K562 (cell line): ENCODE results near the gene KCTD6. TPM values are rescaled to one million over a fixed set of nuclear protein-coding genes. Genes with fewer than 3 reads are reported as not detected.

Experiments used
- ARID1B ChIP-seq: fragments of 450-650 bp; IDR thresholded peaks from 2 replicates; pipeline ENCODE4 v1.6.1; 2016; ENCODE audit warnings: antibody characterized with exemption, mild to moderate bottlenecking, inconsistent platforms
- BHLHE40 ChIP-seq: IDR thresholded peaks from 2 replicates; pipeline ENCODE4 v1.6.1; 2011; ENCODE audit warnings: low read length, improper control_type of control experiment
- CBFA2T3 ChIP-seq: fragments of 450-650 bp; IDR thresholded peaks from 2 replicates; pipeline ENCODE4 v1.6.1; 2017
- GABPA ChIP-seq: fragments of 200-800 bp; sonication (Bioruptor generic); conservative IDR thresholded peaks from 2 replicates; pipeline ENCODE4 v1.6.1; 2016; ENCODE audit warnings: low read depth, missing genetic modification characterization, missing compliant biosample characterization
- HDAC6 ChIP-seq: IDR thresholded peaks from 2 replicates; pipeline ENCODE4 v1.6.1; 2012; ENCODE audit warnings: low read depth, mild to moderate bottlenecking, control low read depth, inconsistent platforms, low read length, moderate library complexity
- KDM1A ChIP-seq, 2 experiments: fragments of 450-650 bp; IDR thresholded peaks; 2 replicates each; pipeline ENCODE4 v1.6.1; 2016; ENCODE audit warnings: mild to moderate bottlenecking in 2 of 2
- MAFF ChIP-seq: IDR thresholded peaks from 2 replicates; pipeline ENCODE4 v1.6.1; 2012; ENCODE audit warnings: low read length, improper control_type of control experiment
- MAFK ChIP-seq: IDR thresholded peaks from 2 replicates; pipeline ENCODE4 v1.6.1; 2011; ENCODE audit warnings: low read length, improper control_type of control experiment
- MYNN ChIP-seq, 2 experiments: sonication (generic); formaldehyde crosslinking in 1 of 2; IDR thresholded peaks; 2 replicates each; pipeline versions ENCODE4 v1.5.0 to v1.6.1; 2016 to 2020; ENCODE audit warnings: antibody characterized with exemption in 1 of 2, missing genetic modification reagents in 1 of 2
- PHB2 ChIP-seq: fragments of 450-650 bp; IDR thresholded peaks from 2 replicates; pipeline ENCODE4 v1.6.1; 2017; ENCODE audit warnings: low read depth
- RCOR1 ChIP-seq, 2 experiments: IDR thresholded peaks; 2 replicates each; pipeline ENCODE4 v1.6.1; 2012; ENCODE audit warnings: low read depth in 2 of 2, low read length in 2 of 2, borderline replicate concordance in 1 of 2, improper control_type of control experiment in 1 of 2
- SMARCA4 ChIP-seq: fragments of 450-650 bp; IDR thresholded peaks from 2 replicates; pipeline ENCODE4 v1.6.1; 2016
- SOX6 ChIP-seq: fragments of 450-650 bp; IDR thresholded peaks from 2 replicates; pipeline ENCODE4 v1.6.1; 2014; ENCODE audit warnings: mild to moderate bottlenecking
- TAL1 ChIP-seq: fragments of 450-650 bp; IDR thresholded peaks from 2 replicates; pipeline ENCODE4 v1.6.1; 2016; ENCODE audit warnings: mild to moderate bottlenecking
- TCF3 ChIP-seq: sonication (generic); formaldehyde crosslinking; IDR thresholded peaks from 2 replicates; pipeline ENCODE4 v1.4.0; 2020; ENCODE audit warnings: mild to moderate bottlenecking, missing genetic modification reagents
- ZBTB40 ChIP-seq, 2 experiments: fragments of 450-650 bp in 1 of 2; sonication (generic) in 1 of 2; formaldehyde crosslinking in 1 of 2; IDR thresholded peaks; 2 replicates each; pipeline versions ENCODE4 v1.7.1 to v1.9.0; 2016 to 2022; ENCODE audit warnings: inconsistent platforms in 1 of 2, mild to moderate bottlenecking in 1 of 2, missing genetic modification reagents in 1 of 2
- ZKSCAN1 ChIP-seq: fragments of 150-350 bp; IDR thresholded peaks from 2 replicates; pipeline ENCODE4 v1.6.1; 2016; ENCODE audit warnings: low read depth, low read length
- ZNF766 ChIP-seq: fragments of 200-800 bp; sonication (Bioruptor generic); conservative IDR thresholded peaks from 2 replicates; pipeline ENCODE4 v1.6.1; 2016; ENCODE audit warnings: missing genetic modification characterization, missing compliant biosample characterization
- polyA plus RNA-seq, 8 experiments: library from polyadenylated mRNA; depleted of rRNA in 4 of 8; stranded (reverse) in 5 of 8; unstranded in 3 of 8; fragments of >200 nt; fragmentation: Nextera tagmentation in 2 of 8; fragmentation: Illumina TruSeq in 1 of 8; extraction: Ambion mirVana in 2 of 8; extraction: Trizol in 1 of 8; gene quantifications; 2 replicates each; pipeline versions ENCODE4 v1.2.1 to v1.2.3, GENCODE V29; 2011 to 2014; ENCODE audit warnings: inconsistent platforms in 1 of 8, missing spikeins in 1 of 8
- total RNA-seq, 7 experiments: library from RNA; depleted of rRNA in 6 of 7; stranded (reverse); fragments of >200 nt in 6 of 7; fragmentation: Illumina TruSeq in 2 of 7; extraction: Trizol in 2 of 7; gene quantifications; 2 replicates each; pipeline versions ENCODE4 v1.2.1 to v1.2.3, GENCODE V29; 2011 to 2021; ENCODE audit warnings: low replicate concordance in 1 of 7

The KCTD6 gene
- total and polyA plus RNA-seq, 9 of the 15 experiments (the other 6 are each of a cell fraction or from before 2014, with no cell fraction given) = 2.1 to 5.9 (median 4.5) TPM

DNA sequence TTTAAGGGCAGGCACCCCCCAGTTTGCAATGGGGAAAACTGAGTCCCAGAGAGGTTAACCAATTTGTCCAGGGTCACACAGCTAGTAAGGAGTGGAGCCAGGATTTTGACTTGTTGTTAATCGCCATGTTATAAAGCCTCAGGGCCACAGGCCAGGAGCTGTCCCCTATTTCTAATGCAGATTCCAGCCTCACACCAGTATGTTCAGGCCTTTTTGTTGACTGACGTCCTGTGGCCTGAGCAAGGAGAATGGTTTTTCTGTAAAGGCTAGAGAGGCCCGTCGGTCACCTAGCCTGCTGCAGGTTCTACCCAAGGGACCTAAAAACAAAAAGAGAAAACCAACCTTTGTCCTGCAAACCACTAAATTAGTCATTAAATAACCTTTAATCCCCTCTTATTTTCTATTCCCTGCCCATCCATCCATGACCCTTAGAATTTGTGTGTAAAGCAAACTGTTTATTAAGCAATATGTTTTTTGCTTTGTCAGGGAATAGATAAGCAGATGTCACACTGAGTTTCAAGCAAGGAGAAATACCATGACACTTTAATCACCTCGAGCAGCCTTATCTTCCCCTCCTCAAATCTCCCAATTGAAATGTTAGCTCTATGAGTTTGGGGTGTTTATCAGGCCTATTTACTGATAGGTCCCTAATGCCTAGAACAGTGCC is 31.0 kb downstream of the KCTD6 start (continued):
- peak; percentile 53; the same call in 1 of the 2 replicates for TF ChIP-seq ZNF766 (CRISPR knock-in tag)
- TF ChIP-seq MYNN (IDR thresholded peaks at IDR 0.05) = no peak
- no peak for TF ChIP-seq MYNN (CRISPR knock-in tag; IDR thresholded peaks at IDR 0.05)
- TF ChIP-seq KDM1A (IDR thresholded peaks at IDR 0.05) = peak; percentile 71 to 74
- TF ChIP-seq MAFK = peak; percentile 68; the same call in 1 of the 2 replicates
- TF ChIP-seq ZKSCAN1 = no peak
- TF ChIP-seq TAL1 = peak; percentile 72
- TF ChIP-seq SOX6 = 0 out of 2 replicates have a peak, but pooled peaks have one; percentile 24
- peak; percentile 88 for TF ChIP-seq CBFA2T3
- no peak for TF ChIP-seq BHLHE40
- TF ChIP-seq PHB2 = no peak
- no peak for TF ChIP-seq GABPA
- TF ChIP-seq ZBTB40 (IDR thresholded peaks at IDR 0.05) = no peak
- TF ChIP-seq ZBTB40 (CRISPR knock-in tag; IDR thresholded peaks at IDR 0.05) = no peak
- no peak for TF ChIP-seq HDAC6
- peak; percentile 56; the same call in 1 of the 2 replicates for TF ChIP-seq SMARCA4
- peak; percentile 81 for TF ChIP-seq ARID1B
- TF ChIP-seq MAFF = peak; percentile 72
- TF ChIP-seq TCF3 (CRISPR knock-in tag) = peak; percentile 63
- TF ChIP-seq RCOR1 (IDR thresholded peaks at IDR 0.05; ENCODE audit: borderline replicate concordance in 1 of 2, low read depth in 2 of 2, low read length in 2 of 2) = peak in 1 of 2 experiments; percentile 66; a peak in 1 of 4 replicates
